OCI-LY7 (cell line): ENCODE results near the gene STARD9. TPM values are rescaled to one million over a fixed set of nuclear protein-coding genes. Genes with fewer than 3 reads are reported as not detected.

Source experiments
- BruUV-seq: library from RNA; stranded (reverse); fragments of 400-500 nt; replicated peaks from 2 replicates; lab custom pipeline; 2021; lab: Mats Ljungman, UMichigan
- CTCF ChIA-PET: fragments of 300-600 bp; sonication (Branson Sonifier 250); formaldehyde crosslinking; loops from one replicate; lab custom pipeline; 2022; ENCODE audit warnings: antibody characterized with exemption; ENCODE audit not compliant: unreplicated experiment; lab: Charles Lee
- POLR2A ChIA-PET: fragments of 300-600 bp; sonication (Branson Sonifier 250); formaldehyde crosslinking; loops from one replicate; lab custom pipeline; 2022; ENCODE audit warnings: antibody characterized with exemption; lab: Charles Lee
- DNase-seq: peaks from one replicate; pipeline ENCODE4 v3.0.0-alpha.2; 2015; ENCODE audit warnings: low spot score
- H2AFZ ChIP-seq: fragments of 200-600 bp; sonication (generic), shearing (Covaris generic); 2 replicates; pipeline ENCODE4 v1.6.1; 2014; ENCODE audit warnings: mild to moderate bottlenecking, antibody characterized with exemption, low read length, moderate library complexity
- H3K27ac ChIP-seq: fragments of 200-600 bp; sonication (generic); 2 replicates; pipeline ENCODE4 v1.5.1; 2014; ENCODE audit warnings: mixed run types, low read depth, mild to moderate bottlenecking, moderate library complexity, low read length, inconsistent platforms; ENCODE audit not compliant: poor library complexity, severe bottlenecking
- H3K36me3 ChIP-seq: fragments of 200-600 bp; sonication (generic); 2 replicates; pipeline ENCODE4 v1.6.1; 2014; ENCODE audit warnings: mild to moderate bottlenecking, antibody characterized with exemption, low read length, moderate library complexity, mixed read lengths; ENCODE audit not compliant: insufficient read depth
- H3K4me1 ChIP-seq: fragments of 200-600 bp; sonication (generic); 2 replicates; pipeline ENCODE4 v1.5.1; 2014; ENCODE audit warnings: mild to moderate bottlenecking, low read length; ENCODE audit not compliant: insufficient read depth, poor library complexity, severe bottlenecking
- H3K4me2 ChIP-seq: fragments of 200-600 bp; sonication (generic); 2 replicates; pipeline ENCODE4 v1.6.1; 2014; ENCODE audit warnings: mild to moderate bottlenecking, low read length
- H3K4me3 ChIP-seq: fragments of 200-600 bp; sonication (generic); 2 replicates; pipeline ENCODE4 v1.5.1; 2014; ENCODE audit warnings: mild to moderate bottlenecking, low read depth, low read length; ENCODE audit not compliant: poor library complexity, severe bottlenecking
- H3K79me2 ChIP-seq: fragments of 200-600 bp; sonication (generic); 2 replicates; pipeline ENCODE4 v1.6.1; 2016; ENCODE audit warnings: low read depth, mild to moderate bottlenecking, low read length, moderate library complexity, mixed read lengths; ENCODE audit not compliant: insufficient read depth
- H3K9me2 ChIP-seq: fragments of 200-600 bp; sonication (generic); 2 replicates; pipeline ENCODE4 v1.6.1; 2016; ENCODE audit warnings: mild to moderate bottlenecking, low read length, mixed read lengths; ENCODE audit not compliant: insufficient read depth
- H3K9me3 ChIP-seq: fragments of 200-600 bp; sonication (generic); 2 replicates; pipeline ENCODE4 v1.6.1; 2014; ENCODE audit warnings: mild to moderate bottlenecking, mixed run types, low read length, mixed read lengths
- H4K20me1 ChIP-seq: fragments of 200-600 bp; sonication (generic); 2 replicates; pipeline ENCODE4 v1.6.1; 2014; ENCODE audit warnings: mild to moderate bottlenecking, antibody characterized with exemption, low read length, moderate library complexity, mixed read lengths; ENCODE audit not compliant: insufficient read depth
- CTCF ChIP-seq: fragments of 200-600 bp; sonication (generic); conservative IDR thresholded peaks from 2 replicates; pipeline ENCODE4 v1.5.1; 2014; ENCODE audit warnings: mild to moderate bottlenecking, antibody characterized with exemption, low read length, moderate library complexity, mixed read lengths
- EZH2phosphoT487 ChIP-seq: fragments of 200-600 bp; sonication (generic); IDR thresholded peaks from 2 replicates; pipeline ENCODE4 v1.6.1; 2018; ENCODE audit warnings: low read depth, borderline replicate concordance, mild to moderate bottlenecking, mixed run types, antibody characterized with exemption, low read length, moderate library complexity, mixed read lengths
- intact Hi-C: fragments of 100-400 bp; cut with micrococcal nuclease; formaldehyde crosslinking; loops from one replicate; pipeline ENCODE4 v1.10.0; 2022; ENCODE audit not compliant: unreplicated experiment
- total RNA-seq, 2 experiments: library from RNA; depleted of rRNA in 1 of 2; stranded (reverse); fragments of >200 nt in 1 of 2; shearing (Covaris generic) in 1 of 2; gene quantifications; 2 replicates each; pipeline ENCODE4 v1.2.3, GENCODE V29; 2014 to 2022

Gene STARD9
- total RNA-seq, 2 experiments from 2014 or later = 8.9 to 15.3 TPM

GRCh38 chr15:42692536-42692935 is 117.1 kb downstream of the STARD9 start:
- intact Hi-C loops = no loop called here

GRCh38 chr15:42692997-42693396 is 117.6 kb downstream of the STARD9 start:
- Histone ChIP-seq H3K36me3 (peaks cover 6% of the 10 kb centered on the region), H3K9me3 (no peaks in the 10 kb centered on the region), H3K79me2 (no peaks in the 10 kb centered on the region), H3K4me3 (no peak overlapping the region), H3K4me1 (no peaks in the 10 kb centered on the region), H2AFZ (no peak overlapping the region), H3K4me2 (no peak overlapping the region), H3K27ac (no peak overlapping the region), H3K9me2 (no peaks in the 10 kb centered on the region), H4K20me1 (no peaks in the 10 kb centered on the region)
- no peak for TF ChIP-seq EZH2phosphoT487
- TF ChIP-seq CTCF = no peak
- ChIA-PET POLR2A (no interaction called here), CTCF (no interaction called here)
- DNase-seq = no peak
- intact Hi-C loops = no loop called here
- no TSS peak for BruUV-seq

More at GRCh38 chr15:42692536-42692935, 117.1 kb downstream of the STARD9 start:
- BruUV-seq = no TSS peak
- DNase-seq = no peak
- no peaks in the 10 kb centered on the region for H3K79me2 ChIP-seq
- no peaks in the 10 kb centered on the region for H3K4me1 ChIP-seq
- no peak overlapping the region for H3K4me2 ChIP-seq
- CTCF ChIA-PET = no interaction called here
- peaks cover 3% of the 10 kb centered on the region; the same call in 1 of the 2 replicates for H3K36me3 ChIP-seq
- no peaks in the 10 kb centered on the region for H3K9me2 ChIP-seq
- POLR2A ChIA-PET = no interaction called here
- TF ChIP-seq EZH2phosphoT487 (no peak), CTCF (no peak)
- H3K9me3 ChIP-seq = no peaks in the 10 kb centered on the region
- no peak overlapping the region for H3K27ac ChIP-seq
- H3K4me3 ChIP-seq = no peak overlapping the region
- H4K20me1 ChIP-seq = no peaks in the 10 kb centered on the region
- no peak overlapping the region for H2AFZ ChIP-seq

- Histone ChIP-seq H3K4me1 (no peaks in the 10 kb centered on the region), H3K79me2 (no peaks in the 10 kb centered on the region), H3K27ac (no peak overlapping the region), H2AFZ (no peak overlapping the region), H3K4me3 (no peak overlapping the region), H3K4me2 (no peak overlapping the region), H4K20me1 (no peaks in the 10 kb centered on the region), H3K9me3 (no peaks in the 10 kb centered on the region), H3K36me3 (peaks cover 7% of the 10 kb centered on the region), H3K9me2 (no peaks in the 10 kb centered on the region)
- CTCF ChIA-PET = no interaction called here
- no TSS peak for BruUV-seq
- POLR2A ChIA-PET = no interaction called here
- DNase-seq = no peak
- intact Hi-C loops = no loop called here
- no peak for TF ChIP-seq EZH2phosphoT487
- no peak for TF ChIP-seq CTCF
These were observed 118.1 kb downstream of the STARD9 start for GRCh38 chr15:42693496-42693895.
